ENCODE measurements around the gene CACNG4. TPM values are rescaled to one million over a fixed set of nuclear protein-coding genes. Genes with fewer than 3 reads are reported as not detected.

The CACNG4 gene
- total RNA-seq, 1 experiment from 2014 or later, result 6.3 TPM

GRCh38 chr17:67069603-67070136, 105.2 kb downstream of the CACNG4 start:
- no peak for DNase-seq
- Histone ChIP-seq H2BK12ac (ENCODE audit: insufficient read length, low read depth, low read length) (no peak overlapping the region), H3K23me2 (ENCODE audit: insufficient read length, low read depth, low read length, poor library complexity, severe bottlenecking) (no peaks in the 10 kb centered on the region), H3T11ph (ENCODE audit: low read length) (no peak overlapping the region), H3K9me3 (ENCODE audit: control insufficient read depth, low read depth, low read length) (no peaks in the 10 kb centered on the region), H3K56ac (ENCODE audit: insufficient read length, low read depth, low read length) (no peak overlapping the region), H3K14ac (ENCODE audit: insufficient read depth, low read length) (no peak overlapping the region), H3K4ac (ENCODE audit: low read depth, low read length) (no peak overlapping the region), H4K5ac (ENCODE audit: insufficient read length, low read depth, low read length) (no peak overlapping the region), H4K8ac (replicated peaks; ENCODE audit: insufficient read length, low read depth, low read length) (no peak overlapping the region), H3K18ac (ENCODE audit: insufficient read length, low read depth, low read length) (no peak overlapping the region), H2AK5ac (ENCODE audit: insufficient read length, low read length) (no peak overlapping the region), H3K4me1 (ENCODE audit: insufficient read depth, low read length) (no peaks in the 10 kb centered on the region; the same call in 1 of the 2 replicates), H2BK15ac (ENCODE audit: low read depth, low read length) (no peak overlapping the region), H3K27me3 (ENCODE audit: insufficient read depth, low read length) (no peaks in the 10 kb centered on the region), H3K79me1 (ENCODE audit: insufficient read depth, low read depth, low read length, poor library complexity, severe bottlenecking) (no peaks in the 10 kb centered on the region), H3K4me2 (ENCODE audit: insufficient read depth, insufficient read length, low read length) (no peak overlapping the region), H3K23ac (ENCODE audit: insufficient read length, low read depth, low read length) (no peak overlapping the region), H2AFZ (ENCODE audit: low read length) (no peak overlapping the region), H3K27ac (ENCODE audit: insufficient read length, low read depth, low read length) (no peak overlapping the region), H3K9ac (ENCODE audit: extremely low read depth, insufficient read length, low read length) (no peak overlapping the region), H3K79me2 (ENCODE audit: insufficient read depth, low read length) (no peaks in the 10 kb centered on the region), H2BK120ac (ENCODE audit: low read depth, low read length, poor library complexity, severe bottlenecking) (no peak overlapping the region), H2BK5ac (ENCODE audit: insufficient read length, low read length) (no peak overlapping the region), H2BK20ac (ENCODE audit: low read depth, low read length, poor library complexity, severe bottlenecking) (no peak overlapping the region), H4K20me1 (ENCODE audit: control insufficient read depth, insufficient read depth, insufficient read length) (no peaks in the 10 kb centered on the region), H4K91ac (ENCODE audit: insufficient read length, low read depth, low read length) (no peak overlapping the region)
- TF ChIP-seq CTCF (conservative IDR thresholded peaks at IDR 0.05), result no peak
- no CpG with 5 or more reads among the region's 5 CpGs for WGBS (ENCODE audit: extremely low coverage, insufficient read length, low lambda C conversion rate)
- Mint-ChIP-seq H3K9me3 (no peaks in the 10 kb centered on the region), H3K4me1 (peaks cover 9 to 13% of the 10 kb centered on the region in 2 experiments), H3K27me3 (ENCODE audit: low read depth) (no peaks in the 10 kb centered on the region), H3K27ac (no peak overlapping the region), H3K4me3 (no peak overlapping the region), H3K36me3 (ENCODE audit: insufficient read depth in 1 of 3, low read depth in 3 of 3) (peaks cover 0 to 5% (median 0%) of the 10 kb centered on the region in 3 experiments; a peak in 3 of 7 replicates)

Data from H9 (cell line).